ENCODE data around the gene OSBPL8.

GRCh38 chr12:76346798-76347420 lies 212.7 kb downstream of the OSBPL8 start:
- no peak for TF ChIP-seq CTCF (IDR thresholded peaks at IDR 0.05)
- no peak for TF ChIP-seq ZFX (IDR thresholded peaks at IDR 0.05; ENCODE audit: borderline replicate concordance)

Data from 22Rv1 (cell line).